Stimulated activated CD4-positive, alpha-beta T cell treated with anti-CD3 and anti-CD28 coated beads, Interleukin-15, amount 100 ng/mL, for 1 hour (primary cell): ENCODE results near the gene ADCY3.

Experiments used
- DNase-seq, 2 donors: peaks; one replicate each; pipeline ENCODE4 v3.0.0-alpha.2; 2020; ENCODE audit warnings: low read depth in 1 of 2, low spot score in 1 of 2

Gene ADCY3

GRCh38 chr2:24920098-24920808, at the start of gene ADCY3:
TSS of gene ADCY3 (minus strand) at chr2:24920237. CDS start at chr2:24918987, 1,250 bp downstream.
- DNase-seq, result peak; percentile 30 to 47

- no peak for DNase-seq
These were observed 49.7 kb upstream of the ADCY3 start for GRCh38 chr2:24969784-24970183.

- DNase-seq, result no peak
These were observed 41.9 kb upstream of the ADCY3 start for GRCh38 chr2:24961903-24962302.

GRCh38 chr2:24959761-24960160, 39.7 kb upstream of the ADCY3 start:
- no peak for DNase-seq

GRCh38 chr2:24958411-24958935, 38.4 kb upstream of the ADCY3 start:
- no peak for DNase-seq

- no peak for DNase-seq
These were observed 37.9 kb upstream of the ADCY3 start for GRCh38 chr2:24957976-24958375.

- DNase-seq, result no peak
These were observed 37.2 kb upstream of the ADCY3 start for GRCh38 chr2:24957221-24957620.

- DNase-seq, result no peak
These were observed 35.9 kb upstream of the ADCY3 start for GRCh38 chr2:24955921-24956320.

- DNase-seq, result no peak
These were observed 35.2 kb upstream of the ADCY3 start for GRCh38 chr2:24955232-24955631.

GRCh38 chr2:24950102-24950501, 30.1 kb upstream of the ADCY3 start:
- DNase-seq, result no peak

- no peak for DNase-seq
These were observed 28.5 kb upstream of the ADCY3 start for GRCh38 chr2:24948506-24948905.

- DNase-seq, result no peak
These were observed 27.6 kb upstream of the ADCY3 start for GRCh38 chr2:24947561-24948157.

GRCh38 chr2:24945907-24946306, 25.9 kb upstream of the ADCY3 start:
- DNase-seq, result no peak

GRCh38 chr2:24943427-24944053, 23.5 kb upstream of the ADCY3 start:
- no peak for DNase-seq

- DNase-seq, result no peak
These were observed 19.3 kb upstream of the ADCY3 start for GRCh38 chr2:24939353-24939752.

GRCh38 chr2:24937236-24937635, 17.2 kb upstream of the ADCY3 start:
- DNase-seq, result no peak

- no peak for DNase-seq
These were observed 15.1 kb upstream of the ADCY3 start for GRCh38 chr2:24935145-24935544.

GRCh38 chr2:24932715-24933114, 12.7 kb upstream of the ADCY3 start:
- DNase-seq, result no peak

GRCh38 chr2:24930768-24931167, 10.7 kb upstream of the ADCY3 start:
- no peak for DNase-seq

GRCh38 chr2:24929230-24929629, 9.2 kb upstream of the ADCY3 start:
- DNase-seq, result no peak

- no peak for DNase-seq
These were observed 8.0 kb upstream of the ADCY3 start for GRCh38 chr2:24928036-24928435.

GRCh38 chr2:24926602-24927252, 6.7 kb upstream of the ADCY3 start:
- peak in 1 of 2 donors; percentile 25 for DNase-seq
